OCI-LY7 (cell line): ENCODE measurements around the gene APOBEC3A. TPM values are rescaled to one million over a fixed set of nuclear protein-coding genes. Genes with fewer than 3 reads are reported as not detected.

Experiments used
- BruUV-seq: library from RNA; stranded (reverse); fragments of 400-500 nt; replicated peaks from 2 replicates; lab custom pipeline; 2021; lab: Mats Ljungman, UMichigan
- CTCF ChIA-PET: fragments of 300-600 bp; sonication (Branson Sonifier 250); formaldehyde crosslinking; loops from one replicate; lab custom pipeline; 2022; ENCODE audit warnings: antibody characterized with exemption; ENCODE audit not compliant: unreplicated experiment; lab: Charles Lee
- POLR2A ChIA-PET: fragments of 300-600 bp; sonication (Branson Sonifier 250); formaldehyde crosslinking; loops from one replicate; lab custom pipeline; 2022; ENCODE audit warnings: antibody characterized with exemption; lab: Charles Lee
- DNase-seq: peaks from one replicate; pipeline ENCODE4 v3.0.0-alpha.2; 2015; ENCODE audit warnings: low spot score
- H2AFZ ChIP-seq: fragments of 200-600 bp; sonication (generic), shearing (Covaris generic); 2 replicates; pipeline ENCODE4 v1.6.1; 2014; ENCODE audit warnings: mild to moderate bottlenecking, antibody characterized with exemption, low read length, moderate library complexity
- H3K27ac ChIP-seq: fragments of 200-600 bp; sonication (generic); 2 replicates; pipeline ENCODE4 v1.5.1; 2014; ENCODE audit warnings: mixed run types, low read depth, mild to moderate bottlenecking, moderate library complexity, low read length, inconsistent platforms; ENCODE audit not compliant: poor library complexity, severe bottlenecking
- H3K36me3 ChIP-seq: fragments of 200-600 bp; sonication (generic); 2 replicates; pipeline ENCODE4 v1.6.1; 2014; ENCODE audit warnings: mild to moderate bottlenecking, antibody characterized with exemption, low read length, moderate library complexity, mixed read lengths; ENCODE audit not compliant: insufficient read depth
- H3K4me1 ChIP-seq: fragments of 200-600 bp; sonication (generic); 2 replicates; pipeline ENCODE4 v1.5.1; 2014; ENCODE audit warnings: mild to moderate bottlenecking, low read length; ENCODE audit not compliant: insufficient read depth, poor library complexity, severe bottlenecking
- H3K4me2 ChIP-seq: fragments of 200-600 bp; sonication (generic); 2 replicates; pipeline ENCODE4 v1.6.1; 2014; ENCODE audit warnings: mild to moderate bottlenecking, low read length
- H3K4me3 ChIP-seq: fragments of 200-600 bp; sonication (generic); 2 replicates; pipeline ENCODE4 v1.5.1; 2014; ENCODE audit warnings: mild to moderate bottlenecking, low read depth, low read length; ENCODE audit not compliant: poor library complexity, severe bottlenecking
- H3K79me2 ChIP-seq: fragments of 200-600 bp; sonication (generic); 2 replicates; pipeline ENCODE4 v1.6.1; 2016; ENCODE audit warnings: low read depth, mild to moderate bottlenecking, low read length, moderate library complexity, mixed read lengths; ENCODE audit not compliant: insufficient read depth
- H3K9me2 ChIP-seq: fragments of 200-600 bp; sonication (generic); 2 replicates; pipeline ENCODE4 v1.6.1; 2016; ENCODE audit warnings: mild to moderate bottlenecking, low read length, mixed read lengths; ENCODE audit not compliant: insufficient read depth
- H3K9me3 ChIP-seq: fragments of 200-600 bp; sonication (generic); 2 replicates; pipeline ENCODE4 v1.6.1; 2014; ENCODE audit warnings: mild to moderate bottlenecking, mixed run types, low read length, mixed read lengths
- H4K20me1 ChIP-seq: fragments of 200-600 bp; sonication (generic); 2 replicates; pipeline ENCODE4 v1.6.1; 2014; ENCODE audit warnings: mild to moderate bottlenecking, antibody characterized with exemption, low read length, moderate library complexity, mixed read lengths; ENCODE audit not compliant: insufficient read depth
- CTCF ChIP-seq: fragments of 200-600 bp; sonication (generic); conservative IDR thresholded peaks from 2 replicates; pipeline ENCODE4 v1.5.1; 2014; ENCODE audit warnings: mild to moderate bottlenecking, antibody characterized with exemption, low read length, moderate library complexity, mixed read lengths
- EZH2phosphoT487 ChIP-seq: fragments of 200-600 bp; sonication (generic); IDR thresholded peaks from 2 replicates; pipeline ENCODE4 v1.6.1; 2018; ENCODE audit warnings: low read depth, borderline replicate concordance, mild to moderate bottlenecking, mixed run types, antibody characterized with exemption, low read length, moderate library complexity, mixed read lengths
- intact Hi-C: fragments of 100-400 bp; cut with micrococcal nuclease; formaldehyde crosslinking; loops from one replicate; pipeline ENCODE4 v1.10.0; 2022; ENCODE audit not compliant: unreplicated experiment
- total RNA-seq, 2 experiments: library from RNA; depleted of rRNA in 1 of 2; stranded (reverse); fragments of >200 nt in 1 of 2; shearing (Covaris generic) in 1 of 2; gene quantifications; 2 replicates each; pipeline ENCODE4 v1.2.3, GENCODE V29; 2014 to 2022

Gene APOBEC3A
- total RNA-seq, 2 experiments from 2014 or later, result not detected

DNA sequence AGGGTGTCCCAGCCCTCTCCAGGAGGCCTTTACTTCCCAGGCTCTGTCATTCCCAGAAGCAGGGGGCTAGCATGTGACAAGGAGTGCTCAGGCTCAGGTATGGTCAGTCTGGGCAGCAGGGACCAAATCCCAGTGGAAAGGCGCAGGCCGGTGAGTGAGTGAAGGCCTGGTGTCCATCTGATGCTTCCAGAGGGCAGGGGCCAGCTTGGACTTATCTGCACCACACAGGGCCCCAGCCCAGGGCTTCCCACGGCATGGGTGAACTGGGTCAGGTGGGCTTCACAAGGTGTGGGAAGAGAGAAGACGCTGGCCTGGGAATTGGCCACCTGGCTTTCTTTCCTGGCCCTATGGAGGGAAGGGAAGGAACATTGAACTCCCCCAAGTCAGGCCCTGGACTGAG, 20.4 kb upstream of the APOBEC3A start:
- DNase-seq, result no peak
- no peak overlapping the region for H3K4me3 ChIP-seq
- H3K27ac ChIP-seq, result no peak overlapping the region
- POLR2A ChIA-PET, result no interaction called here
- no TSS peak for BruUV-seq
- TF ChIP-seq EZH2phosphoT487, result no peak
- no peak for TF ChIP-seq CTCF
- H3K9me2 ChIP-seq, result no peaks in the 10 kb centered on the region
- no peaks in the 10 kb centered on the region for H3K4me1 ChIP-seq
- CTCF ChIA-PET, result no interaction called here
- H3K79me2 ChIP-seq, result no peaks in the 10 kb centered on the region
- no peaks in the 10 kb centered on the region for H3K36me3 ChIP-seq
- H3K9me3 ChIP-seq, result no peaks in the 10 kb centered on the region
- H3K4me2 ChIP-seq, result no peak overlapping the region
- no peaks in the 10 kb centered on the region for H4K20me1 ChIP-seq
- intact Hi-C loops, result no loop called here
- no peak overlapping the region for H2AFZ ChIP-seq

DNA sequence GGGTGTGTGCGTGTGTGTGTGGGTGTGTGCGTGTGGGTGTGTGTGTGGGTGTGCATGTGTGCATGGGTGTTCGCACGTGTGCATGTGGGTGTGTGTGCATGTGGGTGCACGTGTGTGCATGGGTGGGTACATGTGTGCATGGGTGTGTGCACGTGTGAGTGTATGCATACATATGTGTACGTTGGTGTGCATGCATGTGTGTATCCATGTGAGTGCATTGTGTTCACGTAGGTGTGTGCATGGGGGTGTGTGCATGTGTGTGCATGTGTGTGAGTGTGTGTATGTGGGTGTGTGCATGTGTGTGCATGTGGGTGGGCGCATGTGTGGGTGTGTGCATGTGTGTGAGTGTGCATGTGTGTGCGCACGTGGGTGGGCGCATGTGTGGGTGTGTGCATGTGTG, 19.9 kb upstream of the APOBEC3A start:
- CTCF ChIA-PET, result no interaction called here

GRCh38 chr22:38938221-38938620, 19.2 kb upstream of the APOBEC3A start:
- POLR2A ChIA-PET, result no interaction called here

More for the DNA sequence above, 19.9 kb upstream of the APOBEC3A start:
- POLR2A ChIA-PET, result no interaction called here
- Histone ChIP-seq H3K36me3 (no peaks in the 10 kb centered on the region), H2AFZ (no peak overlapping the region), H3K27ac (no peak overlapping the region), H3K9me2 (no peaks in the 10 kb centered on the region), H3K9me3 (no peaks in the 10 kb centered on the region), H3K4me1 (no peaks in the 10 kb centered on the region), H4K20me1 (no peaks in the 10 kb centered on the region), H3K4me2 (no peak overlapping the region), H3K79me2 (no peaks in the 10 kb centered on the region), H3K4me3 (no peak overlapping the region)
- DNase-seq, result no peak
- intact Hi-C loops, result no loop called here
- no TSS peak for BruUV-seq
- TF ChIP-seq CTCF (no peak), EZH2phosphoT487 (no peak)

More at GRCh38 chr22:38938221-38938620, 19.2 kb upstream of the APOBEC3A start:
- no peaks in the 10 kb centered on the region for H3K79me2 ChIP-seq
- H3K4me1 ChIP-seq, result no peaks in the 10 kb centered on the region
- no TSS peak for BruUV-seq
- intact Hi-C loops, result no loop called here
- H3K9me2 ChIP-seq, result no peaks in the 10 kb centered on the region
- H3K27ac ChIP-seq, result no peak overlapping the region
- TF ChIP-seq EZH2phosphoT487, result no peak
- TF ChIP-seq CTCF, result no peak
- H2AFZ ChIP-seq, result no peak overlapping the region
- no peak for DNase-seq
- CTCF ChIA-PET, result no interaction called here
- H3K9me3 ChIP-seq, result no peaks in the 10 kb centered on the region
- H3K4me3 ChIP-seq, result no peak overlapping the region
- no peaks in the 10 kb centered on the region for H3K36me3 ChIP-seq
- H3K4me2 ChIP-seq, result no peak overlapping the region
- no peaks in the 10 kb centered on the region for H4K20me1 ChIP-seq
